Measurements from ENCODE around the gene NTMT1.
A peak's percentile ranks its signal among the peaks of the same experiment; 100 is the strongest.

NTMT1 gene

DNA sequence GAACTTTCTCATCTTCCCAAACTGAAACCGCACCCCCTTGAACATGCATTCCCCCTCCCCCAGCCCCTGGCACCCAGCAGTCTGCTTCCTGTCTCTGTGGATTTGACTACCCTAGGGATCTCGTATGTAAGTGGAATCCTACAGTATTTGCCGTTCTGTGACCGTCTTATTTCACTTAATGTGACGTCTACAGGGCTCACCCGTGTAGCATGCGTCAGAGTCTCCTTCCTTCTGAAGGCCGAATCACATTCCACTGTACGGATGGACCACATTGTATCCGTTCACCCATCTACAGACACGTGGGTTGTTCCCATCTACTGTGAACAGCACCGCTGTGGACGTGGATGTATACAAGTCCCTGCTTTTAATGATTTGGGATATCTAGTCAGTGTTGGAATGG is 44.0 kb downstream of the NTMT1 start:
- no peak for TF ChIP-seq POLR2A (IDR thresholded peaks at IDR 0.05; ENCODE audit: low read depth, low read length)
- no peak for FAIRE-seq
- no peak for DNase-seq (ENCODE audit: insufficient read length, low spot score)

GRCh38 chr9:129671065-129671464 is 45.1 kb downstream of the NTMT1 start:
- FAIRE-seq, result no peak
- TF ChIP-seq POLR2A (IDR thresholded peaks at IDR 0.05; ENCODE audit: low read depth, low read length), result no peak
- no peak for DNase-seq (ENCODE audit: insufficient read length, low spot score)

GRCh38 chr9:129671519-129671918 is 45.6 kb downstream of the NTMT1 start:
- DNase-seq (ENCODE audit: insufficient read length, low spot score) (no peak), FAIRE-seq (no peak)
- TF ChIP-seq POLR2A (IDR thresholded peaks at IDR 0.05; ENCODE audit: low read depth, low read length), result no peak

- DNase-seq (ENCODE audit: insufficient read length, low spot score), result no peak
- no peak for FAIRE-seq
- TF ChIP-seq POLR2A (IDR thresholded peaks at IDR 0.05; ENCODE audit: low read depth, low read length), result no peak
These were observed 46.7 kb downstream of the NTMT1 start for GRCh38 chr9:129672702-129673101.

- FAIRE-seq (no peak), DNase-seq (ENCODE audit: insufficient read length, low spot score) (no peak)
- no peak for TF ChIP-seq POLR2A (IDR thresholded peaks at IDR 0.05; ENCODE audit: low read depth, low read length)
These were observed 47.6 kb downstream of the NTMT1 start for GRCh38 chr9:129673602-129674001.

DNA sequence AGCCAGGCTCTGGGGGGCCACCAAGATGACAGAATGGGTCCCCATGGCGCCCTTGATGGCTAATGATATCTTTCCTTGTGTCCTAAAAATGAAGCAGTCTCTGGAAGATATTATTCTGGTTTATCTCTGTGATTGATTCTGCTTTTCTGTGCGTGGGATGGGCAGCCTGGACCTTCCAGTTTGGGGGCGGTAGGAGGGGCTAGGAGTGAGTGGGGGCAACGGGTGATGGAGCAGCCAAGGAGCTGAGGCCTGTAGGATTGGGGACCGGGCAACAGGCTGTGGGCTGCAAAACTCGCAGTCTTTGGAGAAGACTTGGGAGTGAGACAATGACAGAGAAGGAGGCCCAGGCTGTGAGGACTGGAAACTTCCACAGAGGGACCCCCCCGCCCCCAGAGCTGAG is 48.3 kb downstream of the NTMT1 start:
- FAIRE-seq, result no peak
- no peak for DNase-seq (ENCODE audit: insufficient read length, low spot score)
- TF ChIP-seq POLR2A (IDR thresholded peaks at IDR 0.05; ENCODE audit: low read depth, low read length), result no peak

DNA sequence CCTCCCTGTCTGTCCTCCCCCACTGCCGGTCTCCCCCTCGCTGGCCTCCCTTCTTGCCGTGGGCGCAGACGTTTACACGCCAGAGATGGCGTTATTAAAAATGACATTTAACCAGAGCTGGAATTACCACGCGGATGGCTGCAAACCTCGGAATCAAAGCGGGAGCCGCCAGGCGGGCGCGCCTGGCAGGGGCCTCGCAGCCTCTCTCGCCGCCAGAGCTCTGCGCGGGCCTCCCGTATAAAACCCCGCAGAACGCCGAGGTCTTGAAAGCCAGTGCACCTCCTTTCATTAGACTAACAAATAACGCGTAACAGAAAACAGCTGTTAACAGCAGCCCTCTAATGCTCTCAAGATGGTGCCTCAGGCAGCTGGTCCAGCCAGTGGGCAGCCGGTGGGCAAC is 49.7 kb downstream of the NTMT1 start:
- DNase-seq (ENCODE audit: insufficient read length, low spot score) (no peak), FAIRE-seq (no peak)
- no peak for TF ChIP-seq POLR2A (IDR thresholded peaks at IDR 0.05; ENCODE audit: low read depth, low read length)

DNA sequence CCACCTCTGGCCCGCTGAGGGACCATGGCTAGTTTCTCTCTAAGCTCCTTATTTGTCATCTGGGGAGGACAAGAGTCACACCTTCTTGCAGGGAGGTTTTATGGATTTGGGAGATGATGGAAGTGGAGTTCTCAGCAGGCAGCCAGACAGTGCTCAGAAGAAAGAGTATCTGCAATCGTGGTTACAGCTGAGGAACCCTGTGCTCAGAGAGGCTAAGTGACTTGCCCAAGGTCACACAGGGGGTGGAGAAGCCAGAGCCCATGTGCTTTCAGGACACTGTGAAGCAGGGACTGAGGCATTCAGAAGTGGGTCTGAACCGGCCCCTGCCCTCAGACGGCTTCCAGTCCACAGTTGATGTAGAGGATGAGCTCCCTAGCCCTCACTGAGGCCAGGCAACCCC is 50.3 kb downstream of the NTMT1 start:
- no peak for DNase-seq (ENCODE audit: insufficient read length, low spot score)
- TF ChIP-seq POLR2A (IDR thresholded peaks at IDR 0.05; ENCODE audit: low read depth, low read length), result no peak
- no peak for FAIRE-seq

GRCh38 chr9:129676975-129677374 is 51.0 kb downstream of the NTMT1 start:
- DNase-seq (ENCODE audit: insufficient read length, low spot score), result no peak
- FAIRE-seq, result no peak
- TF ChIP-seq POLR2A (IDR thresholded peaks at IDR 0.05; ENCODE audit: low read depth, low read length), result no peak

- no peak for DNase-seq (ENCODE audit: insufficient read length, low spot score)
- no peak for TF ChIP-seq POLR2A (IDR thresholded peaks at IDR 0.05; ENCODE audit: low read depth, low read length)
- no peak for FAIRE-seq
These were observed 51.5 kb downstream of the NTMT1 start for GRCh38 chr9:129677456-129677855.

DNA sequence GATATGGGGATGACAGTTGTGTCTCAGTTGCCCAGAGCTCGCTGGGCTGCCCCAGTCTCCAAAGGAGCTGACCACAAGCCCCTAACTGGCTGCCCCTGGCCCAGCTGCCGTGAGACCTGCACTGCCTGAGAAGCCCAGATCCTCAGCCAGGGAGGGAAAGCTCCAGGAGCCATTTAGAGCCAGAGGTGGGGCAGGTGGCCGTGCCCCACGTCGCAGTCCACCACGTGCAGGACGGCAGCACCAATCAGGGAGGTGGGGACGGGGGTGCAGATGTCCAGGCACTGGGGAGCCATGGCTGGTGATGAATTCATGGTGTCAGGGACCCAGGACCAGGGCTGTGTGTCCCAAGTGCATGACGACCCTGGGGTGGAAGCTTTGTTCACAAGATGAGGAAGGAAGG is 52.9 kb downstream of the NTMT1 start:
- DNase-seq (ENCODE audit: insufficient read length, low spot score) (no peak), FAIRE-seq (no peak)
- no peak for TF ChIP-seq POLR2A (IDR thresholded peaks at IDR 0.05; ENCODE audit: low read depth, low read length)

DNA sequence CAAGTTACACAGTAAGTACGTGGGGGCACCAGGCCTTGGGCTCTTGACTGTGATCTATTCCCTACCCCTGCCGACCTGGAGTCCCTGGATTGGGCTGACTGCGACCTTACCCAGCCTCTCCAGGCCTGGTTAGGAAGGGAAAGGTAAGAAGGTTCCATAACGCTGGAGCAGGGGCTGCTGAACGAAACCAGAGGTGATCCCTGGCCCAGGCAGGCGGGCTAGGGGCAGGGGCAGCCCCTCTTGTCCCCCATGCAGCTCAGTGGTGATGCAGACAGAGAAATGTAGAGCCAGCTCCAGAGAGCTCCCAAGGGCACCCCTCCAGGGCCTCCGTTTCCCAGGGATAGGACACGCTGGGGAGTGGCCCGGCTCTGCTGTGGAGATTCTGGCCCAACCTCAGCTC is 53.6 kb downstream of the NTMT1 start:
- DNase-seq (ENCODE audit: insufficient read length, low spot score) (no peak), FAIRE-seq (no peak)
- no peak for TF ChIP-seq POLR2A (IDR thresholded peaks at IDR 0.05; ENCODE audit: low read depth, low read length)

GRCh38 chr9:129681924-129682323 is 56.0 kb downstream of the NTMT1 start:
- FAIRE-seq, result no peak
- TF ChIP-seq POLR2A (IDR thresholded peaks at IDR 0.05; ENCODE audit: low read depth, low read length), result no peak

GRCh38 chr9:129682381-129682780 is 56.4 kb downstream of the NTMT1 start:
- FAIRE-seq (no peak), DNase-seq (ENCODE audit: insufficient read length, low spot score) (no peak)
- no peak for TF ChIP-seq POLR2A (IDR thresholded peaks at IDR 0.05; ENCODE audit: low read depth, low read length)

More at GRCh38 chr9:129681924-129682323, 56.0 kb downstream of the NTMT1 start:
- DNase-seq (ENCODE audit: insufficient read length, low spot score), result no peak

DNA sequence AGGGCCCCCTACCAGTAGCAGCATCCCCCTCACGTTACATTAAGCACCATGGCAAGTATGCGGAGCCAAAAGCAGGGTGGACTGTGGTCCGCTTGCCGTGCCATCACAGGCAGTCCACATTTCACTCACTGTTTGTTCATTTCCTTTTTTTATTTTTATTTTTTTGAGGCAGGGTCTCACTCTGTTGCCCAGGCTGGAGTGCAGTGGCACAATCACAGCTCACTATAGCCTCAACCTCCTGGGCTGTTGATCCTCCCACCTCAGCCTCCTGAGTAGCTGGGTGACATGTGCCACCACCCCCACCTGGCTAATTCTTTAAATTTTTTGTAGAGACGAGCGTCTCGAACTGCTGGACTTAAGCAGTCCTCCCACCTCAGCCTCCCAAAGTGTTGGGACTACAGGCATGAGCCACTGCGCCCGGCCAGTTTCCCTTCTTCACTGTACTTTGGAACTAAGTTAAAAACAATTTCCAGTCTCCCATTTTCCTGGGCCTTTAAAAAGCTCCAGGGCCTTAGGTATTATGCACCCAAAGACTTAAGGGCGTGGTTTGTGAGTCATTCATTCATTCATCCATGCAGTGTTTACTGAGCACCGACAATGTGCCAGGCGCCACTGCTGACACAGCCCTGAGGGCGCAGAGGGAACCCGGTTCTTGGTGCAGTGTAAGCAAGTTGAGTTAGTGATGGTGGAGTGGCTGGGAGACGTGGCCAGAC is 59.4 kb downstream of the NTMT1 start:
- FAIRE-seq (peak; percentile 61), DNase-seq (ENCODE audit: insufficient read length, low spot score) (peak; percentile 67)
- no peak for TF ChIP-seq POLR2A (IDR thresholded peaks at IDR 0.05; ENCODE audit: low read depth, low read length)

Measured in H54 (cell line).